Measurements from ENCODE around the gene MT2A.

The MT2A gene

DNA sequence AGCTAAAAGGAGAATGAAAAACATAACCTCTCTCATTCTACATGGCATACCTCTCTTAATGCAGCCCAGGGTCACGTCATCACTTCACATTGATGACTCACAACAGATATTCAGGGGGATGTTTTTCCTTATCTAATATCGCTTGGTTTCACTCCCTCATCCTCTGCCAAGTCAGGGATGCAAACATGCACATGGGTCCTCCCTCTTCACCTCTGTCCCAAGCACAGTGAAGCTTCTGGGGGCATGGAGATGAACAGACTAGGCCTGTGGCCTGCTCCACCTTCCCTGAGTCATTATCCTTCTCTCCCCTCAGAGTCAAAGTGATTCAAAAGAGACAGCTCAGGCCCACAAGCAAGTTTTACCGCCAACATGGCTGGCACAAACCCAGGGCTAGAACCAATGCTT lies 2.3 kb upstream of the MT2A start:
- H3K4ac ChIP-seq (ENCODE audit: low read length) = no peak overlapping the region
- WGBS, 2 donors (ENCODE audit: extremely low coverage in 2 of 2, insufficient read length in 2 of 2, insufficient replicate concordance in 1 of 2) = no CpG with 5 or more reads among the region's 3 CpGs
- H4K8ac ChIP-seq (ENCODE audit: low read depth, low read length) = no peak overlapping the region
- H2BK120ac ChIP-seq (ENCODE audit: low read depth, low read length) = no peak overlapping the region
- no peak overlapping the region for H3K4me3 ChIP-seq (ENCODE audit: low read length in 2 of 2)
- no peak overlapping the region for H2BK15ac ChIP-seq (ENCODE audit: low read length)
- no peak for DNase-seq (ENCODE audit: low spot score)
- peaks cover 6 to 36% (median 32%) of the 10 kb centered on the region in 3 experiments for H3K27me3 ChIP-seq (ENCODE audit: control insufficient read depth in 3 of 3, insufficient read depth in 3 of 3, low read depth in 1 of 3, low read length in 3 of 3)
- no peak overlapping the region for H3K27ac ChIP-seq (replicated peaks; ENCODE audit: low read length)
- H2BK5ac ChIP-seq (ENCODE audit: low read length) = no peak overlapping the region
- no peak overlapping the region for H2BK12ac ChIP-seq (ENCODE audit: low read length)
- no peak overlapping the region for H3K9ac ChIP-seq (ENCODE audit: low read depth, low read length, poor library complexity)
- H3K23ac ChIP-seq (ENCODE audit: low read depth, low read length, poor library complexity) = no peak overlapping the region
- H2AFZ ChIP-seq (ENCODE audit: low read length) = no peak overlapping the region
- no peaks in the 10 kb centered on the region for H3K9me3 ChIP-seq (replicated peaks in 1 of 2; ENCODE audit: control insufficient read depth in 2 of 2, insufficient read depth in 1 of 2, low read depth in 1 of 2, low read length in 2 of 2)
- no peaks in the 10 kb centered on the region for H3K36me3 ChIP-seq (replicated peaks in 1 of 2; ENCODE audit: control insufficient read depth in 2 of 2, insufficient read depth in 2 of 2, low read length in 2 of 2)
- H2AK5ac ChIP-seq (ENCODE audit: low read depth, low read length) = no peak overlapping the region
- no peak overlapping the region for H3K14ac ChIP-seq (ENCODE audit: low read length)
- H4K91ac ChIP-seq (ENCODE audit: low read depth, low read length, poor library complexity) = no peak overlapping the region
- no peak overlapping the region for H3K18ac ChIP-seq (ENCODE audit: low read length)
- no peaks in the 10 kb centered on the region for H3K79me1 ChIP-seq (ENCODE audit: low read depth, low read length)
- H3K4me1 ChIP-seq (ENCODE audit: control insufficient read depth in 2 of 2, insufficient read depth in 1 of 2, low read depth in 1 of 2, low read length in 2 of 2) = peaks cover 16 to 22% of the 10 kb centered on the region in 2 donors
- H3K4me2 ChIP-seq (ENCODE audit: insufficient read depth, low read length, poor library complexity, severe bottlenecking) = no peak overlapping the region

DNA sequence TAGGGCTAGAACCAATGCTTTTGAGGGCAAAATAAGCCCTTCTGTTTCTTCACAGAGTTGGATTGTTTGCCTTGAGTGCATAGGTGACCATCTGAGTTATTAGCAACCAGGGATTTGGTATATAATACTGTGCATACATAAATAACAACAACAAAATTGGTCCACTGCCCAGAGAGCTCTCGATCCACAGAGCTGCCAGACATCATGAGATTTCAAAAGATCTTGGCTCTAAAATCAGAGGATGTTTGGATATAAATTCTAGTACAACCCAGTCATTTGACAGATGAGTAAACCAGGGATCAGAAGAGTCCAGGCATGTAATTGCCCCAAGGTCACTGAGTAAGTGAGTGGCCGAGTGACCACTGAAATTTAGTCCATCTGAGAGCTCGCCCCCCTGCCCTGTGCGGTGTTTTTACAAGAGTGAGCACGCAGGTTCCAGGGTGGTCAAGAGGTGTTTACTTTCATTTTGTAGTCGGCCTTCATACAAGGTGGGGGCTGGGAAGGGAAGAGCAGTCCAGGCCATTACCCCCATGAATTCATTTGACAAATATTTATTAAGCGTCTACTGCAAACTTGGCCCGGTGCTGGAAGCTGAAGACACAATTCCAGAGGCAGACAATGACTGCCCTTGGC lies 1.8 kb upstream of the MT2A start:
- H4K91ac ChIP-seq (ENCODE audit: low read depth, low read length, poor library complexity) = no peak overlapping the region
- no peak overlapping the region for H2BK12ac ChIP-seq (ENCODE audit: low read length)
- peaks cover 16 to 22% of the 10 kb centered on the region in 2 donors for H3K4me1 ChIP-seq (ENCODE audit: control insufficient read depth in 2 of 2, insufficient read depth in 1 of 2, low read depth in 1 of 2, low read length in 2 of 2)
- H3K18ac ChIP-seq (ENCODE audit: low read length) = no peak overlapping the region
- no peak overlapping the region for H4K8ac ChIP-seq (ENCODE audit: low read depth, low read length)
- no peaks in the 10 kb centered on the region for H3K79me1 ChIP-seq (ENCODE audit: low read depth, low read length)
- DNase-seq (ENCODE audit: low spot score) = no peak
- no peak overlapping the region for H3K9ac ChIP-seq (ENCODE audit: low read depth, low read length, poor library complexity)
- H3K4me2 ChIP-seq (ENCODE audit: insufficient read depth, low read length, poor library complexity, severe bottlenecking) = no peak overlapping the region
- no peak overlapping the region for H3K14ac ChIP-seq (ENCODE audit: low read length)
- H3K27me3 ChIP-seq (ENCODE audit: control insufficient read depth in 3 of 3, insufficient read depth in 3 of 3, low read depth in 1 of 3, low read length in 3 of 3) = peaks cover 6 to 37% (median 31%) of the 10 kb centered on the region in 3 experiments
- H3K27ac ChIP-seq (replicated peaks; ENCODE audit: low read length) = no peak overlapping the region
- no CpG with 5 or more reads among the region's 8 CpGs for WGBS, 2 donors (ENCODE audit: extremely low coverage in 2 of 2, insufficient read length in 2 of 2, insufficient replicate concordance in 1 of 2)
- H3K4me3 ChIP-seq (ENCODE audit: low read length in 2 of 2) = no peak overlapping the region
- H2AK5ac ChIP-seq (ENCODE audit: low read depth, low read length) = no peak overlapping the region
- H3K36me3 ChIP-seq (replicated peaks in 1 of 2; ENCODE audit: control insufficient read depth in 2 of 2, insufficient read depth in 2 of 2, low read length in 2 of 2) = no peaks in the 10 kb centered on the region
- H3K23ac ChIP-seq (ENCODE audit: low read depth, low read length, poor library complexity) = no peak overlapping the region
- H3K9me3 ChIP-seq (replicated peaks in 1 of 2; ENCODE audit: control insufficient read depth in 2 of 2, insufficient read depth in 1 of 2, low read depth in 1 of 2, low read length in 2 of 2) = no peaks in the 10 kb centered on the region
- H2BK5ac ChIP-seq (ENCODE audit: low read length) = no peak overlapping the region
- peak overlapping the region; percentile 25 for H2AFZ ChIP-seq (ENCODE audit: low read length)
- H2BK120ac ChIP-seq (ENCODE audit: low read depth, low read length) = no peak overlapping the region
- no peak overlapping the region for H3K4ac ChIP-seq (ENCODE audit: low read length)
- no peak overlapping the region for H2BK15ac ChIP-seq (ENCODE audit: low read length)

DNA sequence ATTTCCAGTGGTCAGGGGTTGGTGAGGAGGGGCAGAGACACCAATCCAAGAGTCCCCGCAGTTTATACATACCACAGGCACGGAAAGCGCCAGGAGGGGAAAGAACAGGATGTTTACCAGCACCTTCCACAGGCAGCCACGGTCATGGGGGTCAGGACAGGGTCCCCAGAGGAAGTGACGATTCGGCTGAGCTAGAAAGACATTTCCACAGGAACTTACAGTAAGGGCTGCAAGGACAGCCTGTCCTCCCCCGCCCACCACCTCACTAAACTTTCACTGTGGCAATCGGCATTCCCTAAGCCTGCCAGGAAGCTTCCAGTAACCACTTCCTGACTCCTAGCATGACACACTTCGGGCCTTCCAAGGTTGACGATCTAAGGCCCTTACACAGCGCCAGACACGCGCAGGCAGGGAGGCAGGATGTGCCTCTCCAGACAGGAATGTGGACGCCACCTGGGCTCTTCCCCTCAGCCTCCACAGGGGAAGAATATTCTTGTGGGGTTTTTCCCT lies 1.2 kb upstream of the MT2A start:
- Histone ChIP-seq H3K4me1 (ENCODE audit: control insufficient read depth in 2 of 2, insufficient read depth in 1 of 2, low read depth in 1 of 2, low read length in 2 of 2) (peaks cover 16 to 22% of the 10 kb centered on the region in 2 donors), H4K91ac (ENCODE audit: low read depth, low read length, poor library complexity) (no peak overlapping the region), H3K36me3 (replicated peaks in 1 of 2; ENCODE audit: control insufficient read depth in 2 of 2, insufficient read depth in 2 of 2, low read length in 2 of 2) (no peaks in the 10 kb centered on the region), H3K79me1 (ENCODE audit: low read depth, low read length) (no peaks in the 10 kb centered on the region), H2BK120ac (ENCODE audit: low read depth, low read length) (no peak overlapping the region), H3K18ac (ENCODE audit: low read length) (no peak overlapping the region), H3K4ac (ENCODE audit: low read length) (no peak overlapping the region), H2AFZ (ENCODE audit: low read length) (peak overlapping the region; percentile 25), H3K9me3 (replicated peaks in 1 of 2; ENCODE audit: control insufficient read depth in 2 of 2, insufficient read depth in 1 of 2, low read depth in 1 of 2, low read length in 2 of 2) (no peaks in the 10 kb centered on the region), H2BK12ac (ENCODE audit: low read length) (no peak overlapping the region), H3K14ac (ENCODE audit: low read length) (no peak overlapping the region), H2BK5ac (ENCODE audit: low read length) (no peak overlapping the region), H3K23ac (ENCODE audit: low read depth, low read length, poor library complexity) (no peak overlapping the region), H4K8ac (ENCODE audit: low read depth, low read length) (no peak overlapping the region), H3K4me3 (ENCODE audit: low read length in 2 of 2) (no peak overlapping the region), H3K27ac (replicated peaks; ENCODE audit: low read length) (no peak overlapping the region), H3K9ac (ENCODE audit: low read depth, low read length, poor library complexity) (no peak overlapping the region), H2BK15ac (ENCODE audit: low read length) (no peak overlapping the region), H3K4me2 (ENCODE audit: insufficient read depth, low read length, poor library complexity, severe bottlenecking) (no peak overlapping the region), H2AK5ac (ENCODE audit: low read depth, low read length) (no peak overlapping the region), H3K27me3 (ENCODE audit: control insufficient read depth in 3 of 3, insufficient read depth in 3 of 3, low read depth in 1 of 3, low read length in 3 of 3) (peaks cover 6 to 39% (median 25%) of the 10 kb centered on the region in 3 experiments)
- no CpG with 5 or more reads among the region's 14 CpGs for WGBS, 2 donors (ENCODE audit: extremely low coverage in 2 of 2, insufficient read length in 2 of 2, insufficient replicate concordance in 1 of 2)
- no peak for DNase-seq (ENCODE audit: low spot score)

DNA sequence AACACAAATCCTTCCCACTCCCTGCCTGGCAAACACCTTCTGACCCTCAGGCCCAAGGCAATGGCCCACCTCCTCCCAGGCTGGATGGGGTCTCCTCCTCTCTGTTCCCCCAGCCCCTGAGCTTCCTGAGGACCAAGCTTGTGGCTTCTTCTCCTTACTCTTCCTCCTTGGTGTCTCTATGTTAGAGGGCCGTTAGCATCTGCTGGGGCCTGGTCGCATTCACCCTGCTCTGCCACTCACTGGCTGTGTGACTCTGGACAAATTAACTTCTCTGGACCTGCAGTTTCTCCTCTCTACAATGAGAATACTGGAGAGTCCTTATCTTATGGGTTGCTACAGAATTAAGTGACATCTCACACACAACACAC lies 725 bp upstream of the MT2A start:
- H3K79me1 ChIP-seq (ENCODE audit: low read depth, low read length) = no peaks in the 10 kb centered on the region
- H3K36me3 ChIP-seq (replicated peaks in 1 of 2; ENCODE audit: control insufficient read depth in 2 of 2, insufficient read depth in 2 of 2, low read length in 2 of 2) = no peaks in the 10 kb centered on the region
- no peak overlapping the region for H3K4me3 ChIP-seq (ENCODE audit: low read length in 2 of 2)
- H2BK5ac ChIP-seq (ENCODE audit: low read length) = no peak overlapping the region
- H3K14ac ChIP-seq (ENCODE audit: low read length) = no peak overlapping the region
- no peak overlapping the region for H3K4ac ChIP-seq (ENCODE audit: low read length)
- no peaks in the 10 kb centered on the region for H3K9me3 ChIP-seq (replicated peaks in 1 of 2; ENCODE audit: control insufficient read depth in 2 of 2, insufficient read depth in 1 of 2, low read depth in 1 of 2, low read length in 2 of 2)
- no peak overlapping the region for H3K9ac ChIP-seq (ENCODE audit: low read depth, low read length, poor library complexity)
- no peak overlapping the region for H2BK15ac ChIP-seq (ENCODE audit: low read length)
- H3K23ac ChIP-seq (ENCODE audit: low read depth, low read length, poor library complexity) = no peak overlapping the region
- DNase-seq (ENCODE audit: low spot score) = no peak
- peak overlapping the region; percentile 81 for H2AFZ ChIP-seq (ENCODE audit: low read length)
- peaks cover 6 to 39% (median 23%) of the 10 kb centered on the region in 3 experiments for H3K27me3 ChIP-seq (ENCODE audit: control insufficient read depth in 3 of 3, insufficient read depth in 3 of 3, low read depth in 1 of 3, low read length in 3 of 3)
- no peak overlapping the region for H3K27ac ChIP-seq (replicated peaks; ENCODE audit: low read length)
- no peak overlapping the region for H2AK5ac ChIP-seq (ENCODE audit: low read depth, low read length)
- no peak overlapping the region for H2BK12ac ChIP-seq (ENCODE audit: low read length)
- H3K4me2 ChIP-seq (ENCODE audit: insufficient read depth, low read length, poor library complexity, severe bottlenecking) = no peak overlapping the region
- no peak overlapping the region for H3K18ac ChIP-seq (ENCODE audit: low read length)
- no peak overlapping the region for H4K91ac ChIP-seq (ENCODE audit: low read depth, low read length, poor library complexity)
- H3K4me1 ChIP-seq (ENCODE audit: control insufficient read depth in 2 of 2, insufficient read depth in 1 of 2, low read depth in 1 of 2, low read length in 2 of 2) = peaks cover 16 to 22% of the 10 kb centered on the region in 2 donors
- H2BK120ac ChIP-seq (ENCODE audit: low read depth, low read length) = no peak overlapping the region
- no peak overlapping the region for H4K8ac ChIP-seq (ENCODE audit: low read depth, low read length)
- WGBS, 2 donors (ENCODE audit: extremely low coverage in 2 of 2, insufficient read length in 2 of 2, insufficient replicate concordance in 1 of 2) = no CpG with 5 or more reads among the region's 2 CpGs
